ENCODE results near the gene CD2BP2. TPM values are rescaled to one million over a fixed set of nuclear protein-coding genes. Genes with fewer than 3 reads are reported as not detected.
"Not testable (repeated sequence)": the region's sequence is repeated elsewhere in the genome, so short reads cannot be mapped to it uniquely, and the experiment has no call there.

The CD2BP2 gene
- total RNA-seq, 2 donors from 2014 or later, result 32.9 to 46.4 TPM

- peak overlapping the region; percentile 91 to 93 for H3K27ac ChIP-seq
- H3K36me3 ChIP-seq; intact Hi-C loops (cut with DNase I); H3K27me3 ChIP-seq (replicated peaks; ENCODE audit: insufficient read depth); H3K9me3 ChIP-seq; H3K4me1 ChIP-seq (replicated peaks): not testable (repeated sequence)
- peak; percentile 55 for TF ChIP-seq POLR2A (IDR thresholded peaks at IDR 0.05)
- TF ChIP-seq CTCF (IDR thresholded peaks at IDR 0.05), result peak in 1 of 4 experiments; percentile 9
- peak overlapping the region; percentile 57 to 74 for H3K4me3 ChIP-seq
- peak; percentile 80 for DNase-seq (ENCODE audit: low spot score)
- under 1% methylated on average over 67 of the region's 70 CpGs for WGBS
Observed at GRCh38 chr16:30335028-30335597, 20.0 kb downstream of the CD2BP2 start.

GRCh38 chr16:30334473-30334989 lies 20.6 kb downstream of the CD2BP2 start:
- H3K27me3 ChIP-seq (replicated peaks; ENCODE audit: insufficient read depth); H3K9me3 ChIP-seq; intact Hi-C loops (cut with DNase I); H3K36me3 ChIP-seq; H3K4me1 ChIP-seq (replicated peaks): not testable (repeated sequence)
- Histone ChIP-seq H3K27ac (peak overlapping the region; percentile 91 to 93), H3K4me3 (peak overlapping the region; percentile 57 to 74)
- DNase-seq (ENCODE audit: low spot score), result peak; percentile 57
- peak; percentile 5 for TF ChIP-seq POLR2AphosphoS5 (IDR thresholded peaks at IDR 0.05)
- 0% methylated on average over 5 of the region's 33 CpGs for WGBS

GRCh38 chr16:30324220-30324619 lies 30.9 kb downstream of the CD2BP2 start:
- H3K4me3 ChIP-seq; H3K27me3 ChIP-seq (replicated peaks; ENCODE audit: insufficient read depth); intact Hi-C loops (cut with DNase I); DNase-seq (ENCODE audit: low spot score); H3K27ac ChIP-seq; H3K36me3 ChIP-seq; H3K4me1 ChIP-seq (replicated peaks); H3K9me3 ChIP-seq: not testable (repeated sequence)
- 88% methylated on average over 6 of the region's 6 CpGs for WGBS

GRCh38 chr16:30318647-30319046 lies 36.5 kb downstream of the CD2BP2 start:
- not testable (repeated sequence) for DNase-seq (ENCODE audit: low spot score)

GRCh38 chr16:30310937-30311336 lies 44.2 kb downstream of the CD2BP2 start:
- H3K4me1 ChIP-seq (replicated peaks); H3K27me3 ChIP-seq (replicated peaks; ENCODE audit: insufficient read depth); DNase-seq (ENCODE audit: low spot score); H3K9me3 ChIP-seq; H3K36me3 ChIP-seq; H3K4me3 ChIP-seq; H3K27ac ChIP-seq; intact Hi-C loops (cut with DNase I): not testable (repeated sequence)
- 100% methylated on average over 1 of the region's 4 CpGs for WGBS

More at GRCh38 chr16:30318647-30319046, 36.5 kb downstream of the CD2BP2 start:
- H3K27ac ChIP-seq; H3K4me1 ChIP-seq (replicated peaks); H3K9me3 ChIP-seq; H3K4me3 ChIP-seq; H3K36me3 ChIP-seq; H3K27me3 ChIP-seq (replicated peaks; ENCODE audit: insufficient read depth); intact Hi-C loops (cut with DNase I): not testable (repeated sequence)
- 36% methylated on average over 2 of the region's 2 CpGs for WGBS

- H3K27ac ChIP-seq; H3K27me3 ChIP-seq (replicated peaks; ENCODE audit: insufficient read depth); H3K4me1 ChIP-seq (replicated peaks); H3K36me3 ChIP-seq; intact Hi-C loops (cut with DNase I); H3K4me3 ChIP-seq; DNase-seq (ENCODE audit: low spot score); H3K9me3 ChIP-seq: not testable (repeated sequence)
- WGBS, result 92% methylated on average over 5 of the region's 5 CpGs
Observed at GRCh38 chr16:30309255-30309654, 45.9 kb downstream of the CD2BP2 start.

Other genes with a start within 250 kb of the CD2BP2 start
- gene GDPD3, start 241.8 kb downstream of the CD2BP2 start, total RNA-seq, result 1 to 10 TPM in 1 of 2 donors, under 1 TPM in 1; 0.91 to 2.4 TPM
- gene MAPK3, start 232.1 kb downstream of the CD2BP2 start, total RNA-seq, result 10 to 100 TPM; 19.0 to 77.4 TPM
- gene CORO1A, start 171.7 kb downstream of the CD2BP2 start, total RNA-seq, result 10 to 100 TPM in 1 of 2 donors, 1 to 10 TPM in 1; 8.9 to 14.7 TPM
- 100 to 1,000 TPM; 137 to 151 TPM for gene BOLA2B, start 161.6 kb downstream of the CD2BP2 start, total RNA-seq
- gene SLX1A, start 161.4 kb downstream of the CD2BP2 start, total RNA-seq, result 10 to 100 TPM; 36.8 to 41.3 TPM
- 10 to 100 TPM in 1 of 2 donors, 1 to 10 TPM in 1; 8.8 to 10.2 TPM for gene SULT1A3, start 156.1 kb downstream of the CD2BP2 start, total RNA-seq
- 1 to 10 TPM in 1 of 2 donors, under 1 TPM in 1; 0.82 to 5.8 TPM for gene NPIPB13, start 106.8 kb downstream of the CD2BP2 start, total RNA-seq
- gene TBC1D10B, start 15.2 kb upstream of the CD2BP2 start, total RNA-seq, result 10 to 100 TPM; 40.3 to 59.4 TPM
- gene MYL11, start 19.5 kb upstream of the CD2BP2 start, total RNA-seq, result 10 to 100 TPM in 1 of 2 donors, 1 to 10 TPM in 1; 3.5 to 23.5 TPM
- gene SEPTIN1, start 27.3 kb upstream of the CD2BP2 start, total RNA-seq, result 1 to 10 TPM; 3.0 to 4.2 TPM
- 10 to 100 TPM; 11.9 to 12.2 TPM for gene ZNF48, start 40.1 kb upstream of the CD2BP2 start, total RNA-seq
- gene ZNF771, start 52.3 kb upstream of the CD2BP2 start, total RNA-seq, result 10 to 100 TPM; 32.3 to 36.3 TPM
- 10 to 100 TPM; 31.6 to 37.6 TPM for gene DCTPP1, start 74.7 kb upstream of the CD2BP2 start, total RNA-seq
- gene SEPHS2, start 90.6 kb upstream of the CD2BP2 start, total RNA-seq, result 10 to 100 TPM; 33.7 to 58.9 TPM
- gene ITGAL, start 117.4 kb upstream of the CD2BP2 start, total RNA-seq, result 10 to 100 TPM in 1 of 2 donors, 1 to 10 TPM in 1; 2.5 to 12.7 TPM
- 10 to 100 TPM; 46.5 to 61.1 TPM for gene ZNF768, start 171.3 kb upstream of the CD2BP2 start, total RNA-seq
- gene ZNF747, start 179.6 kb upstream of the CD2BP2 start, total RNA-seq, result 10 to 100 TPM; 15.8 to 22.6 TPM
- gene ZNF764, start 203.1 kb upstream of the CD2BP2 start, total RNA-seq, result 10 to 100 TPM; 15.7 to 22.5 TPM
- gene ZNF688, start 216.4 kb upstream of the CD2BP2 start, total RNA-seq, result 10 to 100 TPM; 20.4 to 21.5 TPM
- gene ZNF785, start 230.4 kb upstream of the CD2BP2 start, total RNA-seq, result 10 to 100 TPM; 16.9 to 18.9 TPM